Activated CD8-positive, alpha-beta memory T cell treated with anti-CD3 and anti-CD28 coated beads, Interleukin-2, amount 50 U/mL, for 48 hours (primary cell): ENCODE results near the gene ENOSF1.

Source experiments
- DNase-seq: peaks from one replicate; pipeline ENCODE4 v3.0.0-alpha.2; 2020

The ENOSF1 gene

GRCh38 chr18:629269-630150 is 82.9 kb downstream of the ENOSF1 start:
- no peak for DNase-seq

GRCh38 chr18:627231-627630 is 85.2 kb downstream of the ENOSF1 start:
- DNase-seq: no peak

GRCh38 chr18:623761-624620 is 88.4 kb downstream of the ENOSF1 start:
- peak; percentile 75 for DNase-seq

GRCh38 chr18:622289-622688 is 90.1 kb downstream of the ENOSF1 start:
- no peak for DNase-seq

GRCh38 chr18:621291-622043 is 91.0 kb downstream of the ENOSF1 start:
- DNase-seq: no peak
